Neural progenitor cell (in vitro differentiated cells): ENCODE data around the gene MYLK3. TPM values are rescaled to one million over a fixed set of nuclear protein-coding genes. Genes with fewer than 3 reads are reported as not detected.

Experiments used
- DNase-seq: peaks from one replicate; pipeline ENCODE4 v3.0.0-alpha.2; 2016; ENCODE audit warnings: low spot score
- H2AFZ ChIP-seq: fragments of 200-600 bp; sonication (generic); replicated peaks from 2 replicates; pipeline ENCODE4 v1.6.1; 2016; ENCODE audit warnings: antibody characterized with exemption
- H3F3A ChIP-seq: fragments of 200-600 bp; sonication (generic); 2 replicates; pipeline ENCODE4 v1.6.1; 2016; ENCODE audit warnings: antibody characterized with exemption, low read depth
- H3K27ac ChIP-seq: fragments of 200-600 bp; sonication (generic); 2 replicates; pipeline ENCODE4 v1.5.1; 2016; ENCODE audit warnings: mild to moderate bottlenecking
- H3K27me3 ChIP-seq: fragments of 200-600 bp; sonication (generic); 2 replicates; pipeline ENCODE4 v1.6.1; 2016; ENCODE audit warnings: mild to moderate bottlenecking, moderate library complexity
- H3K36me3 ChIP-seq: fragments of 200-600 bp; sonication (generic); 2 replicates; pipeline ENCODE4 v1.5.1; 2016
- H3K4me1 ChIP-seq: fragments of 200-600 bp; sonication (generic); 2 replicates; pipeline ENCODE4 v1.6.1; 2016; ENCODE audit warnings: mixed run types
- H3K4me2 ChIP-seq: fragments of 200-600 bp; sonication (generic); 2 replicates; pipeline ENCODE4 v1.6.1; 2016
- H3K4me3 ChIP-seq: fragments of 200-600 bp; sonication (generic); 2 replicates; pipeline ENCODE4 v1.5.1; 2016
- H3K79me2 ChIP-seq: fragments of 200-600 bp; sonication (generic); 2 replicates; pipeline ENCODE4 v1.6.1; 2016; ENCODE audit warnings: low read depth
- H3K9ac ChIP-seq: fragments of 200-600 bp; sonication (generic); 2 replicates; pipeline ENCODE4 v1.6.1; 2016
- H3K9me3 ChIP-seq: fragments of 200-600 bp; sonication (generic); 2 replicates; pipeline ENCODE4 v1.5.1; 2016; ENCODE audit warnings: low read depth
- H4K20me1 ChIP-seq: fragments of 200-600 bp; sonication (generic); 2 replicates; pipeline ENCODE4 v1.6.1; 2016; ENCODE audit warnings: low read depth
- H3K27ac Mint-ChIP-seq: 3 replicates; pipeline ENCODE4 v1.8.0; 2021; ENCODE audit warnings: mixed read lengths
- H3K27me3 Mint-ChIP-seq: 2 replicates; pipeline ENCODE4 v1.8.0; 2022; ENCODE audit warnings: low read depth, mild to moderate bottlenecking, inconsistent platforms, moderate library complexity, mixed read lengths; ENCODE audit not compliant: insufficient read depth
- H3K36me3 Mint-ChIP-seq: 3 replicates; pipeline ENCODE4 v1.8.0; 2021; ENCODE audit warnings: mixed read lengths
- H3K4me1 Mint-ChIP-seq: 3 replicates; pipeline ENCODE4 v1.8.0; 2021; ENCODE audit warnings: mixed read lengths
- H3K4me3 Mint-ChIP-seq: 3 replicates; pipeline ENCODE4 v1.8.0; 2021; ENCODE audit warnings: mild to moderate bottlenecking, moderate library complexity, mixed read lengths
- H3K9me3 Mint-ChIP-seq: 3 replicates; pipeline ENCODE4 v1.8.0; 2020; ENCODE audit warnings: mixed read lengths
- EZH2 ChIP-seq: fragments of 200-600 bp; sonication (generic); IDR thresholded peaks from 2 replicates; pipeline ENCODE4 v1.6.1; 2017; ENCODE audit warnings: antibody characterized with exemption, mild to moderate bottlenecking, moderate library complexity
- EZH2phosphoT487 ChIP-seq: fragments of 200-600 bp; sonication (generic); IDR thresholded peaks from 2 replicates; pipeline ENCODE4 v1.6.1; 2017; ENCODE audit warnings: antibody characterized with exemption
- total RNA-seq: library from RNA; depleted of rRNA; stranded (reverse); fragments of >200 nt; gene quantifications from 2 replicates; pipeline ENCODE4 v1.2.3, GENCODE V29; 2015; ENCODE audit warnings: low replicate concordance
- TF ChIP-seq, protein P1 (sequence below): fragments of 200-600 bp; sonication (generic); IDR thresholded peaks from 2 replicates; pipeline ENCODE4 v1.5.1; 2017; ENCODE audit warnings: antibody characterized with exemption, mild to moderate bottlenecking

The MYLK3 gene
- total RNA-seq, 1 donor from 2014 or later = 1.6 TPM

DNA sequence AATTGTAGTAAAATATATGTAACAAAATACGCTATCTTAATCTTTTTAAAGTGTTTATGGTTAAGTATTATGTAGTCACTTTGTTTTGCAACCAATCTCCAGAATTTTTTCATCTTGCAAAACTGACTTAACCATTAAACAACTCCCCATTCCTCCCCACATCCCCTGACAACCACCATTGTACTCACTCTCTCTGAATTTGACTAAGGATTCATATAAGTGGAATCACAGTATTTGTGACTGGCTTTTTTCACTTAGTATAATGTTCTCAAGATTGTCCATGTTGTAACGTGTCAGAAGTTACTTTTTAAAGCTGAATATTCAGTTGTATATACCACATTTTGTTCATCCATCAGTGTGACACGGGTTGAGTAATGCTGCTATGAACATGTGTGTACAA, 48.1 kb downstream of the MYLK3 start:
- no peak overlapping the region for H3K4me3 Mint-ChIP-seq
- H3K4me1 Mint-ChIP-seq = no peaks in the 10 kb centered on the region
- no peak for DNase-seq
- Histone ChIP-seq H3K4me3 (no peak overlapping the region), H3F3A (peaks cover 43% of the 10 kb centered on the region), H3K9ac (no peak overlapping the region), H3K27me3 (no peaks in the 10 kb centered on the region), H3K4me1 (no peaks in the 10 kb centered on the region), H3K36me3 (peaks cover 17% of the 10 kb centered on the region), H2AFZ (no peak overlapping the region), H3K79me2 (no peaks in the 10 kb centered on the region), H3K27ac (no peak overlapping the region), H4K20me1 (no peaks in the 10 kb centered on the region), H3K4me2 (no peak overlapping the region), H3K9me3 (no peaks in the 10 kb centered on the region)
- no peak overlapping the region for H3K27ac Mint-ChIP-seq
- H3K9me3 Mint-ChIP-seq = no peaks in the 10 kb centered on the region
- TF ChIP-seq EZH2phosphoT487 = no peak
- TF ChIP-seq EZH2 = no peak
- TF ChIP-seq, protein P1, sequence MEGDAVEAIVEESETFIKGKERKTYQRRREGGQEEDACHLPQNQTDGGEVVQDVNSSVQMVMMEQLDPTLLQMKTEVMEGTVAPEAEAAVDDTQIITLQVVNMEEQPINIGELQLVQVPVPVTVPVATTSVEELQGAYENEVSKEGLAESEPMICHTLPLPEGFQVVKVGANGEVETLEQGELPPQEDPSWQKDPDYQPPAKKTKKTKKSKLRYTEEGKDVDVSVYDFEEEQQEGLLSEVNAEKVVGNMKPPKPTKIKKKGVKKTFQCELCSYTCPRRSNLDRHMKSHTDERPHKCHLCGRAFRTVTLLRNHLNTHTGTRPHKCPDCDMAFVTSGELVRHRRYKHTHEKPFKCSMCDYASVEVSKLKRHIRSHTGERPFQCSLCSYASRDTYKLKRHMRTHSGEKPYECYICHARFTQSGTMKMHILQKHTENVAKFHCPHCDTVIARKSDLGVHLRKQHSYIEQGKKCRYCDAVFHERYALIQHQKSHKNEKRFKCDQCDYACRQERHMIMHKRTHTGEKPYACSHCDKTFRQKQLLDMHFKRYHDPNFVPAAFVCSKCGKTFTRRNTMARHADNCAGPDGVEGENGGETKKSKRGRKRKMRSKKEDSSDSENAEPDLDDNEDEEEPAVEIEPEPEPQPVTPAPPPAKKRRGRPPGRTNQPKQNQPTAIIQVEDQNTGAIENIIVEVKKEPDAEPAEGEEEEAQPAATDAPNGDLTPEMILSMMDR = no peak
- H3K27me3 Mint-ChIP-seq = no peaks in the 10 kb centered on the region
- peaks cover 15% of the 10 kb centered on the region for H3K36me3 Mint-ChIP-seq

DNA sequence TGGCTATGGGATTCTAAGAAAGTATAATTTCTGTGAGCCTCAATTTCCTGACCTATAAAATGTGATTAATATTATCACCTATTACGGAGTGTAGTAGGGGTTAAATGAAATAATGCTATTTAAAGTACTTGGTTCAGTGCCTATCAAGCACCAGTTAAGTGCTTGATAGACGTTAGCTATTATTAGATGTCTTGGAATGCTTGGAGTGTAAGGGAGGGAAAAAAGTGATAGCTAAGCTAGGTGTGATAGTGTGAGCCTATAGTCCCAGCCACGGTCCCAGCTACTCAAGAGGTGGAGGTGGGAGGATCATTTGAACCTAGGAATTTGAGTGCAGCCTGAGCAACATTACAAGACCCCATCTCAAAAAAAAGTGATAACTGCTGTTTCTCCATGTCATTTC, 51.2 kb downstream of the MYLK3 start:
- Histone ChIP-seq H3K4me2 (no peak overlapping the region), H3K9me3 (no peaks in the 10 kb centered on the region), H3K36me3 (peaks cover 27% of the 10 kb centered on the region), H3K4me3 (no peak overlapping the region), H3F3A (peaks cover 64% of the 10 kb centered on the region), H3K9ac (no peak overlapping the region), H2AFZ (no peak overlapping the region), H3K27ac (no peak overlapping the region), H3K79me2 (peaks cover 21% of the 10 kb centered on the region), H3K27me3 (no peaks in the 10 kb centered on the region), H3K4me1 (peaks cover 6% of the 10 kb centered on the region), H4K20me1 (peaks cover 15% of the 10 kb centered on the region)
- no peak for DNase-seq
- no peak overlapping the region for H3K27ac Mint-ChIP-seq
- no peak overlapping the region for H3K4me3 Mint-ChIP-seq
- H3K9me3 Mint-ChIP-seq = no peaks in the 10 kb centered on the region
- H3K36me3 Mint-ChIP-seq = peaks cover 30% of the 10 kb centered on the region
- no peaks in the 10 kb centered on the region for H3K27me3 Mint-ChIP-seq
- no peak for TF ChIP-seq EZH2
- TF ChIP-seq, protein P1 = no peak
- TF ChIP-seq EZH2phosphoT487 = no peak
- H3K4me1 Mint-ChIP-seq = peaks cover 10% of the 10 kb centered on the region

DNA sequence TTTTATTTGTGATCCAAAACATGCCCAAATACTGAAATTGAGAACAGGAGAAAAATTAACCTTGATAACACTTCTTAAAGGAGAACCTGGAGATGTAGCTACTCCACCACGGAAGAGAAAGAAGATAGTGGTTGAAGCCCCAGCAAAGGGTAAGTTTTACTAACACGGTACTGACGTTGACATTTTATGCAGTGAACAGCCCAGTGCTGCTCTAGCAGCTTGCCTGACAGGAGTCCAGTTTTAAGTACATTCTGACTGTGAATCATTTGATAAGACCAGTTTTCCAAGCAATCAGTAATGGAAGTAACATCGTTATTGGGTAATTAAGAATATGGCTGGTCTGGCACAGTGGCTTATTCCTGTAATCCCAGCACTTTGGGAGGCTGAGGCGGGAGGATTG, 52.2 kb downstream of the MYLK3 start:
- Histone ChIP-seq H2AFZ (no peak overlapping the region), H3K36me3 (peaks cover 32% of the 10 kb centered on the region), H3K27me3 (no peaks in the 10 kb centered on the region), H3K4me3 (no peak overlapping the region), H3K4me2 (no peak overlapping the region), H3K9me3 (no peaks in the 10 kb centered on the region), H3K4me1 (peaks cover 13% of the 10 kb centered on the region), H3K27ac (no peak overlapping the region), H3F3A (peaks cover 65% of the 10 kb centered on the region), H3K79me2 (peaks cover 31% of the 10 kb centered on the region), H4K20me1 (peaks cover 25% of the 10 kb centered on the region), H3K9ac (no peak overlapping the region)
- H3K9me3 Mint-ChIP-seq = no peaks in the 10 kb centered on the region
- peaks cover 37% of the 10 kb centered on the region for H3K36me3 Mint-ChIP-seq
- TF ChIP-seq EZH2phosphoT487 (no peak), EZH2 (no peak)
- no peak for DNase-seq
- no peak overlapping the region for H3K4me3 Mint-ChIP-seq
- H3K27me3 Mint-ChIP-seq = no peaks in the 10 kb centered on the region
- H3K4me1 Mint-ChIP-seq = peaks cover 20% of the 10 kb centered on the region
- no peak overlapping the region for H3K27ac Mint-ChIP-seq

DNA sequence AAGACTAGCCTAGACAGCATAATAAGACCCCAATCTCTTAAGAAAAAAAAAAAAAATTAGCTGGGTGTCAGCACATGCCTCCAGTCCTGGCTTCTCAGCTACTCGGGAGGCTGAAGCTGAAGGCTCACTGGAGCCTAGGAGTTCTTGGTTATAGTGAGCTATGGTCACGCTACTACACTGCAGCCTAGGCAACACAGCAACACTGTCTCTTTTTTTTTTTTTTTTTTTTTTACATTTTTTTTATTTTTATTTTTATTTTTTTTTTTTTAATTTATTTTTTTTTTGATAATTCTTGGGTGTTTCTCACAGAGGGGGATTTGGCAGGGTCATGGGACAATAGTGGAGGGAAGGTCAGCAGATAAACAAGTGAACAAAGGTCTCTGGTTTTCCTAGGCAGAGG, 54.5 kb downstream of the MYLK3 start:
- H3F3A ChIP-seq = peaks cover 63% of the 10 kb centered on the region
- no peak overlapping the region for H2AFZ ChIP-seq
- TF ChIP-seq EZH2phosphoT487 = no peak
- TF ChIP-seq EZH2 = no peak
- TF ChIP-seq, protein P1 = no peak
- no peak overlapping the region for H3K9ac ChIP-seq
- DNase-seq = no peak
- H3K4me3 ChIP-seq = no peak overlapping the region
- peaks cover 37% of the 10 kb centered on the region for H3K36me3 Mint-ChIP-seq
- peaks cover 2% of the 10 kb centered on the region for H3K27me3 Mint-ChIP-seq
- no peak overlapping the region for H3K27ac Mint-ChIP-seq
- H3K27ac ChIP-seq = no peak overlapping the region
- H3K36me3 ChIP-seq = peaks cover 32% of the 10 kb centered on the region
- H3K4me3 Mint-ChIP-seq = no peak overlapping the region
- H3K4me1 Mint-ChIP-seq = peaks cover 26% of the 10 kb centered on the region
- no peak overlapping the region for H3K4me2 ChIP-seq
- H3K4me1 ChIP-seq = peaks cover 14% of the 10 kb centered on the region
- H3K27me3 ChIP-seq = no peaks in the 10 kb centered on the region
- H3K9me3 ChIP-seq = no peaks in the 10 kb centered on the region
- H3K79me2 ChIP-seq = peaks cover 46% of the 10 kb centered on the region
- H3K9me3 Mint-ChIP-seq = no peaks in the 10 kb centered on the region
- H4K20me1 ChIP-seq = peaks cover 34% of the 10 kb centered on the region
